Activated T-cell treated with anti-CD3 and anti-CD28 coated beads, Interleukin-2, amount 50 U/mL, for 24 hours (primary cell): ENCODE measurements around the gene TMEM92.
A peak's percentile ranks its signal among the peaks of the same experiment; 100 is the strongest.
"Not testable (repeated sequence)": the region's sequence is repeated elsewhere in the genome, so short reads cannot be mapped to it uniquely, and the experiment has no call there.

Source experiments
- DNase-seq: peaks from one replicate; pipeline ENCODE4 v3.0.0-alpha.2; 2020
- H3K27ac Mint-ChIP-seq: 2 replicates; pipeline ENCODE4 v1.8.0; 2020; ENCODE audit warnings: mild to moderate bottlenecking, mixed read lengths
- H3K27me3 Mint-ChIP-seq: 2 replicates; pipeline ENCODE4 v1.8.0; 2020; ENCODE audit warnings: mixed read lengths
- H3K36me3 Mint-ChIP-seq: 2 replicates; pipeline ENCODE4 v1.8.0; 2020; ENCODE audit warnings: low read depth, mixed read lengths
- H3K4me1 Mint-ChIP-seq: 2 replicates; pipeline ENCODE4 v1.8.0; 2020; ENCODE audit warnings: low read depth, mixed read lengths
- H3K4me3 Mint-ChIP-seq: 2 replicates; pipeline ENCODE4 v1.8.0; 2020; ENCODE audit warnings: mild to moderate bottlenecking, moderate library complexity, mixed read lengths
- H3K9me3 Mint-ChIP-seq: 2 replicates; pipeline ENCODE4 v1.8.0; 2020; ENCODE audit warnings: mixed read lengths

The TMEM92 gene

DNA sequence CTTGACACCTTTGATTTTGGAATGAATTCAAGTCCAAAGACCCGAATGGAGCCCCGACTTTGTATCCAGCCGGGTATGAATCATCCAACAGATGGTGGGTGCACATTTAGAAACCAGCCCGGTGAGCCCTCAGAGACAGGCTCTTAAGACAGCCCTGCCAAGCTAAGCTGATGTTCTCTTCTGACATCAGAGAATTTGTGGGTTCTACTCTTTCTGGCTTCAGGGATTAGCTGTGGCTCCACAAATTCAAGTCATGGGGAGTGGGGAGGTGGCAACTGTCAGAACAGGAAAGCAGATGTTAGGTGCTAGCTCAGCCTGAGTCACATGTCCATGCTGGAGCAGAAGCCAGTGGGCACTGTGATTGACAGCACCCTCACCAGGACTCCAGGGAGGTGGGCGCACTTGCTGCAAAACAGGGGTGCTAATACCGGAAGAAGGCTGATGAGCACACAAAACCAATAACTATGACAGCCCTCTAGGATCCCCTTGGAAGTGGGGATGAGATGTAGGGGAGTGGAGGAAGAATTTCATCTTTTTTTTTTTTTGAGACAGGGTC lies 40.3 kb downstream of the TMEM92 start:
- Mint-ChIP-seq H3K36me3 (no peaks in the 10 kb centered on the region), H3K9me3 (no peaks in the 10 kb centered on the region), H3K27me3 (peaks cover 33% of the 10 kb centered on the region), H3K4me1 (peaks cover 17% of the 10 kb centered on the region), H3K27ac (no peak overlapping the region), H3K4me3 (no peak overlapping the region)
- no peak for DNase-seq

DNA sequence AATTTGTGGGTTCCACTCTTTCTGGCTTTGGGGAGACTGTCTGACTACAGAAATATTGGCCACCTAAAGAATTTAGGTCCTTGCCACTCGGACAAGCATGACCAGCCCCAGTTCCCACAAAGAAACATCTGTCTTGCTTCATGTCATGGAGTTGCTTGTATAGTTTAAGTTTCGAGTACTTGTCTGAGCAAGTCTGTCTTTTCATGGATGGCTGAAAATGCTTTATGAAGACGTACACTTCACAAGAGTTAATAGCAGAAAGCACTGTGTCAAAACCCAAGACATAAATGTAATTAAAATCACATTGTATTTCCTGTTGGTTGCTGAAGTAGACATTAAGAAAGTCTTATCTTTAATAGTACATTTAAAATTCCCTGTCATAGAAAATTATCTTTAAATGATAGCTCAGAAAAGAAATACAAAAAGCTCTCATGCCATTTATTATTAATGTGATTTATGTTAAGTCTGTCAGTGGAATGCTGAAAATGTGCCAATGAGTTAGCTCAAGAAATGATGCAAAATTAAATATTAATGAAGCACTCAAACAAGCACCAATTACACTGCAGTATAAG lies 41.8 kb downstream of the TMEM92 start:
- Mint-ChIP-seq H3K9me3 (no peaks in the 10 kb centered on the region), H3K36me3 (no peaks in the 10 kb centered on the region), H3K4me1 (peaks cover 7% of the 10 kb centered on the region), H3K27ac (no peak overlapping the region), H3K27me3 (peaks cover 29% of the 10 kb centered on the region), H3K4me3 (no peak overlapping the region)
- no peak for DNase-seq

DNA sequence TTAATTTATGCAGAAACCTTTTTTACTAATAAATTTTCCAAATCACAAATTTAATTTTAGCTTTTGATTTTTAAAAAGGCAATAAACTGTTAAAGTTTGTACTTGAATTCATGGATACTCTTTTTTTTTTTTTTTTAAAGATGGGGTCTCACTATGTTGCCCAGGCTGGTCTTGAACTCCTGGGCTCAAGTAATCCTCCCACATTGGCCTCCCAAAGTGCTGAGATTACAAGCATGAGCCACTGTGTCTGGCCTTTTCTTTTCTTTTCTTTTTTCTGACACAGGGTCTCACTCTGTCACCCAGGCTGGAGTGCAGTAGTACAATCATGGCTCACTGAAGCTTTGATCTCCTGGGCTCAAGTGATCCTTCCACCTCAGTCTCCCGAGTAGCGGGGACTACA lies 42.4 kb downstream of the TMEM92 start:
- H3K4me1 Mint-ChIP-seq, H3K36me3 Mint-ChIP-seq, H3K4me3 Mint-ChIP-seq, H3K27ac Mint-ChIP-seq, H3K9me3 Mint-ChIP-seq, DNase-seq: not testable (repeated sequence)
- H3K27me3 Mint-ChIP-seq, result peaks cover 24% of the 10 kb centered on the region

DNA sequence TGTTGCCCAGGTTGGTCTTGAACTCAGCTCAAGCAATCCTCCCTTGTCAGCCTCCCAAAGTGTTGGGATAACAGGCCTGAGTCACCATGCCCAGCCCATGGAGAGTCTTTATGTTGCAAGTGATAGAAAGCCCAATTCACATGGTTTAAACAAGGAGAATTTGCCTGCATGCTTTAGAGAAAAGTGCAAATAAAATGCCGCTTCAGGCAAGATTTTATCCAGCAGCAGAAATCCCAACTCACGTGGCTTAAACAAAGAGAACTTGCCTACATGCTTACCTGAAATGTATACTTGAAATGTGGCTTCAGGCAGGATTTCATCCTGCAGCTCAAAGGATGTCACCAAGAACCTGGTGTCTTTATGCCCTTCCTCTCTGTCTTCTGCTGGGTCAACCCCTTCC lies 42.9 kb downstream of the TMEM92 start:
- Mint-ChIP-seq H3K27ac (no peak overlapping the region), H3K4me1 (no peaks in the 10 kb centered on the region), H3K4me3 (no peak overlapping the region), H3K9me3 (no peaks in the 10 kb centered on the region), H3K27me3 (peaks cover 22% of the 10 kb centered on the region), H3K36me3 (no peaks in the 10 kb centered on the region)
- no peak for DNase-seq

DNA sequence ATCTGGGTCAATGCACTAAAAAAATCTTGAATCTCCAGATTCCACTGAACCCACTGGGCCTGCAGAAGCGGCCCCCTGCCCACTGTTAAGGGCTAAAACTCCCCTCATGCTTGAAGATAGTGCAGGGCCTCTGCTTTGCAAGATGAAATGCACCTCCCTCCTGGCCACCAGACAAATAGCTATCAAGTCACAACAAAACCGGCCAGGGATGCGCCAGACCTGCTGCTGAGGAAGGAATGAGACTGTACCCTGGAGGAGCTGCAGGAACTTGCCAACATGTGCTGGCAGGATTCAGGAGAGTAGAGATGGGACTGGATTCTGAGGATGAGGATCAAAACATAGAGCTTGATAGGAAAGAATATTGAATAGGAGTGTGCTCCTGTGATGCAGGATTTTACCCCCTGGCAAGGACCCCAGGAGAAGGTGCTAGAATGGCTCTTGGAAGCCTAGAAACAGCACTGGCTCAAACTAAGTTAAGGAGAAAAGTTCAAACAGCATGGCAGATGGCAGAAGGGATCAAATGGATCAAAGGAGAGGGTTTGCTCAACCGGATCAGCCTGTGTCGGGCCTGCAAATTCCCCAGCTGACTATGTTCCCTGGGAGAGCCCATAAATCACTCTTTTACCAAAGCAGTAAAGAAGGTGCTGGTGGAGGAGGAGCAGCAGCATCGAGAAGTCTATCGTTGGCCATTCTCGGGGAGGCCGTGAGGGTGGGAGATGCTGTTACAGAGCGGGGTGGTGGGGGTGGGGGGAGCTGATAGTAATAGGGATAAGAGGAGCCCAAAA lies 44.4 kb downstream of the TMEM92 start:
- no peak for DNase-seq
- no peaks in the 10 kb centered on the region for H3K9me3 Mint-ChIP-seq
- no peak overlapping the region for H3K27ac Mint-ChIP-seq
- H3K4me3 Mint-ChIP-seq, result no peak overlapping the region
- no peaks in the 10 kb centered on the region for H3K36me3 Mint-ChIP-seq
- H3K4me1 Mint-ChIP-seq, result no peaks in the 10 kb centered on the region
- peaks cover 9% of the 10 kb centered on the region for H3K27me3 Mint-ChIP-seq

DNA sequence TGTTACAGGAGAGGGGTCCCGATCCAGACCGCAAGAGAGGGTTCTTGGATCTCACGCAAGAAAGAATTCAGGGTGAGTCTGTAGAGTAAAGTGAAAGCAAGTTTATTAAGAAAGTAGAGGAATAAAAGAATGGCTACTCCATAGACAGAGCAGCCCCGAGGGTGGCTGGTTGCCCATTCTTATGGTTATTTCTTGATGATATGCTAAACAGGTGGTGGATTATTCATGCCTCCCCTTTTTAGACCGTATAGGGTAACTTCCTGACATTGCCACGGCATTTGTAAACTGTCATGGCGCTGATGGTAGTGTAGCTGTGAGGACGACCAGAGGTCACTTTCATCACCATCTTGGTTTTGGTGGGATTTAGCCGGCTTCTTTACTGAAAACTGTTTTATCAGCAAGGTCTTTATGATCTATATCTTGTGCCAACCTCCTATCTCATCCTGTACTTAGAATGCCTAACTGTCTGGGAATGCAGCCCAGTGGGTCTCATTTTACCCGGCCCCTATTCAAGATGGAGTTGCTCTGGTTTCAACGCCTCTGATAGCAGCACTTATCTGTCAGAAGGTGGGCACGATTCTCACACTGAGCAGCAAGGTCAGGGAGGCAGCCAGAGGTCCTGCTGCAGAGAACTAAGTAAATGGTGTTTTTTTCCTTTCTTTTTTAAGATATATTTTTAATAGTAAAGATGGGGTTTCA lies 45.2 kb downstream of the TMEM92 start:
- no peaks in the 10 kb centered on the region for H3K4me1 Mint-ChIP-seq
- DNase-seq, result no peak
- H3K27ac Mint-ChIP-seq, result no peak overlapping the region
- peaks cover 3% of the 10 kb centered on the region for H3K27me3 Mint-ChIP-seq
- H3K9me3 Mint-ChIP-seq, result no peaks in the 10 kb centered on the region
- H3K36me3 Mint-ChIP-seq, result no peaks in the 10 kb centered on the region
- no peak overlapping the region for H3K4me3 Mint-ChIP-seq

DNA sequence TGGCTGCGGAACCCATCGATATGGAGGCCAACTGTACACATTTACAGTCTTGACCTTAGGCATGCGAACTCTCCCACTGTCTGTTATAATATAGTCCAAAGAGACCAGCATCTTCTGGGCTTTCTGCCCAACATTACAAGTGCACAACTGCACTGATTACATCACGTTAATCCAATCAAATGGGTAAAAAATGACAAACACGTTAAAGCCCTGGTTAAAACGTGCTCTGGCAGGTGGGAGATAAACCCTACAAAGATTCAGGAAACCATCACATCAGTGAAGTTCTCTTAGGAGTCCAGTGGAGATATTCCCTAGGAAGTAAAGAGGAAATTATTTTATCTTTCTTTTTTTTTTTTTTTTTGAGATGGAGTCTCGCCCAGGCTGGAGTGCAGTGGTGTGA lies 48.0 kb downstream of the TMEM92 start:
- Mint-ChIP-seq H3K4me1 (peaks cover 5% of the 10 kb centered on the region), H3K36me3 (no peaks in the 10 kb centered on the region), H3K27me3 (no peaks in the 10 kb centered on the region), H3K27ac (no peak overlapping the region), H3K9me3 (no peaks in the 10 kb centered on the region), H3K4me3 (no peak overlapping the region)
- no peak for DNase-seq

DNA sequence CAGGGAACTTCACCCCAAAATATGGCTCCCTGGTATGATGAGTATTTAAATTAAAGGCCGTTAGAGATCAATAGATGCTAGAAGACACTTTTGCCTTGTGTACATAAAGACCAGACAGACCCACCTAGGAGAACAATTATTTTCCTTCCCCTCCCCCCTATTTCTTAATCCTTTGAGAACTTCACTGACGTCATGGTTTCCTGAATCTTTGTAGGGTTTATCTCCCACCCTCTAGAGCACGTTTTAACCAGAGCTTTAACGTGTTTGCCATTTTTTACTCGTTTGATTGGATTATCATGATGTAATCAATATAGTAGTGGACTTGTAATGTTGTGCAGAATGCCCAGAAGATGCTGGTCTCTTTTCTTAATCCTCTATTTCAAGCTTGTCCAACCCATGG lies 48.8 kb downstream of the TMEM92 start:
- no peak for DNase-seq
- H3K27ac Mint-ChIP-seq, result no peak overlapping the region
- H3K4me1 Mint-ChIP-seq, result peaks cover 5% of the 10 kb centered on the region
- no peaks in the 10 kb centered on the region for H3K9me3 Mint-ChIP-seq
- no peak overlapping the region for H3K4me3 Mint-ChIP-seq
- no peaks in the 10 kb centered on the region for H3K36me3 Mint-ChIP-seq
- H3K27me3 Mint-ChIP-seq, result no peaks in the 10 kb centered on the region

DNA sequence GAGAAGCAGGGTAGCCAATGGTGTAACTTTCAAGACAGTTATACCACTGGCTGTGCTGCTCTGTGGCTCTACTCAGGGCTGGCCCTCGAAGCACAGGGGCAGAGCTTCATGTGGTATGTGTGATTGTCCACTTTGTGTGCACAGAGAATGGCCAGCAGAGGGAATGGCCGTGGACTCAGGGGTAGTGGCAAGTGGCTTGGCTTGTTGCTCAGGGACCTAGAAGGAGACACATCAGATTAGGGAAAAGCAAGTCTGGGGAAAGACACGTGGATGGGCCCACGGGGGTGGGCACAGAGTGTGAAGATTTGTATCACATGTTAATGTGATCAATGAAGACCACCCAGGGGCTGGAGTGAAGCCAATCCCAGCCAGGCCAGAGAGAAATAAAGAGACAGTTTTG lies 51.6 kb downstream of the TMEM92 start:
- no peaks in the 10 kb centered on the region for H3K36me3 Mint-ChIP-seq
- H3K27ac Mint-ChIP-seq, result no peak overlapping the region
- no peak overlapping the region for H3K4me3 Mint-ChIP-seq
- peaks cover 5% of the 10 kb centered on the region for H3K4me1 Mint-ChIP-seq
- no peaks in the 10 kb centered on the region for H3K27me3 Mint-ChIP-seq
- DNase-seq, result no peak
- H3K9me3 Mint-ChIP-seq, result no peaks in the 10 kb centered on the region

DNA sequence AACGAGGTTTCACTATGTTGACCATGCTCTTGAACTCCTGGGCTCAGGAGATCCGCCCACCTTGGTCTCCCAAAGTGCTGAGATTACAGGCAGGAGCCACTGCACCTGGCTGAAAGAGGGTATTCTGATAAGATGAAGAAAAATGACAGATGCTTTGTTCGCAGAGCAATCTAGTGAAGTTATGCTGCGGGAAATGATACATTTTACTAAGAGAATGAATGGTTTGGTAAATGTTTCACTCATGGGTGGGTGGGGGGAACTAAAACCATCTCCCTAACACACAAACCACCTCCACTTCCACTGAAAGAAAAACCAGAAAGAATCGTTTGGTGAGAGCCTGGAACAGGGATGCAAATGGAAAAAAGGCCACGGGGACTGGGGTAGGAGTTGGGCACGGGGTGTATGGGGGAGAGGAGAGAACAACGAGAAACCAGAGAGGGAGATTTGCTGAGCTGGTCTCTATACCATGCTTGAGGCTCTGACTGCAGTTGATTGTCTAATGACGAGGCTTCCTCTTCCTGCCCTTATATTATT lies 52.6 kb downstream of the TMEM92 start:
- no peak for DNase-seq
- H3K9me3 Mint-ChIP-seq, result no peaks in the 10 kb centered on the region
- H3K27ac Mint-ChIP-seq, result peak overlapping the region; percentile 60
- no peaks in the 10 kb centered on the region for H3K36me3 Mint-ChIP-seq
- peaks cover 10% of the 10 kb centered on the region for H3K4me1 Mint-ChIP-seq
- no peak overlapping the region for H3K4me3 Mint-ChIP-seq
- H3K27me3 Mint-ChIP-seq, result no peaks in the 10 kb centered on the region

DNA sequence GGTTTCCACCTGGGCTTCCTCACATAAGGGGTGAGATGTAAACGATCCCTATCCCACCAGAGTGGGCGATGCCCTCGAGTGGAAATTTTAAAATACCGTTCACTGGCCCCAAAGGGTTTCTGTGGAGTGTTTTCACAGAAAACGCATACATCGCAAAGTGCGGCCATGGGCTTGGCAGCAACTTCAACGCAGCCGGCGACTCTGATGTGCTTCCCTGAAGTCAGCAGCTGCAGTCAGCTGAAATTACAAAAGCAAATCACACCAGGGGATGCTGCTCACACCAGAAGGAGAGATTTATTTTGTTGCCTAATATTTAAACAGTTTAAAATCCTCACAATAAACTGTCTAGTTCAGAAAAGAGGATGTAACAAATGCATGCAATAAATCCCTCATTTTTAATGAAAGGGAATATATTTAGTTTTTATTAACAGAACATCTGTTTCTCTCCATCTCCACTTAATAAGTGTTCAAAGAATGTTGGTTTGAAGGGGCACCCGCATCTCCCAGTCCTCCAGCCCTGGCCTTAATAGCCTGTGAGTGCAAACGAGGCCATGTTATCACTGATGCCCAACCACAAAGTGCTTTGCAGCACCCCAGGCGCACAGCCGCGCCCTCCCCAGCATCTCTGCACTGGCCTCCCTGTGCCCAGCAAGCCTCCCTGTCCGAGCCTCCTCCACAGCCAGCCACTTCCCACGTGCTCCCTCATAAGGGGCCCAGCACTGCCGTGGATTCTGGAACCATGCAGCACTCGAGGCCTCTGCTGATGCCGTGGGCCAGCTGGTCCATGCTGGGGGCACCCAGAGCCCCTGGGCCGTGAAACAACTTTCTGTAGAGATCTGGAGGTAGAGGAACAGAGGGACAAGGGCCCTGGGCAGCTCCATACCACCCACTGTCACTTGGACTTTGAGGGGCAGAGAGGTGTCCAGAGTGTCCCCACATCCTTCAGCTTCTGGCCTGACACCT lies 54.4 kb downstream of the TMEM92 start:
- no peak overlapping the region for H3K4me3 Mint-ChIP-seq
- DNase-seq, result no peak
- no peak overlapping the region for H3K27ac Mint-ChIP-seq
- no peaks in the 10 kb centered on the region for H3K9me3 Mint-ChIP-seq
- peaks cover 3% of the 10 kb centered on the region for H3K27me3 Mint-ChIP-seq
- H3K36me3 Mint-ChIP-seq, result no peaks in the 10 kb centered on the region
- peaks cover 15% of the 10 kb centered on the region for H3K4me1 Mint-ChIP-seq

DNA sequence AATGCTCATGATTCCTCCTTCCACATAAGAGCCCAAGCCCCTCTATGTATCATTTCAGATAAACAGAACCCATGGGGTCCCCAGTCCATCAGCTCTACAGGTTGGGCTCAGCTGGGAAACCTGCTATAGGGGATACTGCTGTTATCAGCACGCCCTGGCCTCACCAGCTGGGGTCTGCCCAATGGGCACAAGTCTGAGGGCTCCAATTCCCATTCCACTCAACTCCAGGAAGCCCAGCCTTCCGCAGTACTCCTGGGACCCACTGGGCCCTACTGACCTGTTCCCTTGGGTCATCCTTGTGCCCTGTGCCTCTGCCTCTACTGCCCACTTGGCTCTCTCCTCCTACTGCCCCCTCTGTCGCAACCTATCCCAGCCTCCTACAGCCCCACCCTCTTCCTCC lies 55.5 kb downstream of the TMEM92 start:
- DNase-seq, result no peak
- Mint-ChIP-seq H3K4me3 (no peak overlapping the region), H3K9me3 (no peaks in the 10 kb centered on the region), H3K36me3 (no peaks in the 10 kb centered on the region), H3K27me3 (peaks cover 3% of the 10 kb centered on the region), H3K4me1 (peaks cover 18% of the 10 kb centered on the region), H3K27ac (no peak overlapping the region)

DNA sequence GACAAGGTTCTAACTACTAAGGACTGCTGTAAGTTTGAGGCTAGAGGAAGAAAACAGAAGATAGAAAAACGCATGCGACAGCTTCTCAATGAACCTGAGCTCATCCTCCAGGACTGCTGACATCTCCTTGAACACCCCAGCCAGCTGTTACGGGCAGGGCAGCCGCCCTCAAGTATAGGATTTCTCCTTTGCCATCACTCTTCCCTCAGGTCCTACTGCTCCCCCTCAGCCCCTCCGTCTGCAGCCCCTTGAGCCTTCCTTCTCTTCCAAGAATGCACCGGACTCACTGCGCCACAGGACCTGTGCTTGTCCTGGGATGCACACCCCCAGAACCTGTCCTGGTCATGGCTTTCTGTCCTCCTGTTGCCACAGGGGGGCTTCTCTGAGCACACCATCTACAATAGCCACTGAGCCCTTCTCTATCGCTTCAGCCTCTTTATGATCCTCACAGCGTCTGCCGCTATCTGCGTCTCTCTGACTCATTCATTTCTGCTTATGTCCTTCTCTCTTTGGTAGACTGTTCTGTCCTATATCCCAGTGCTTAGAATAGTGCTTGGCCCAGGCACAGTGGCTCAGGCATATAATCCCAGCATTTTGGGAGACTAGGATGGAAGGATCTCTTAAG lies 56.0 kb downstream of the TMEM92 start:
- Mint-ChIP-seq H3K27ac (no peak overlapping the region), H3K4me1 (peaks cover 18% of the 10 kb centered on the region), H3K36me3 (no peaks in the 10 kb centered on the region), H3K9me3 (no peaks in the 10 kb centered on the region), H3K27me3 (peaks cover 3% of the 10 kb centered on the region), H3K4me3 (no peak overlapping the region)
- DNase-seq, result no peak
